ENCODE results near the gene MACROD1. TPM values are rescaled to one million over a fixed set of nuclear protein-coding genes. Genes with fewer than 3 reads are reported as not detected.

MACROD1 gene
- total RNA-seq, 1 donor from 2014 or later, result 20.6 TPM

- no peak for DNase-seq (ENCODE audit: low spot score)
- Mint-ChIP-seq H3K9me3 (ENCODE audit: low read depth) (no peaks in the 10 kb centered on the region), H3K4me3 (ENCODE audit: unreplicated experiment) (no peak overlapping the region), H3K4me1 (ENCODE audit: low read depth) (peaks cover 3% of the 10 kb centered on the region), H3K27ac (ENCODE audit: unreplicated experiment) (no peak overlapping the region), H3K36me3 (ENCODE audit: low read depth) (no peaks in the 10 kb centered on the region), H3K27me3 (ENCODE audit: low read depth) (peaks cover 2% of the 10 kb centered on the region)
- TF ChIP-seq, protein P1, sequence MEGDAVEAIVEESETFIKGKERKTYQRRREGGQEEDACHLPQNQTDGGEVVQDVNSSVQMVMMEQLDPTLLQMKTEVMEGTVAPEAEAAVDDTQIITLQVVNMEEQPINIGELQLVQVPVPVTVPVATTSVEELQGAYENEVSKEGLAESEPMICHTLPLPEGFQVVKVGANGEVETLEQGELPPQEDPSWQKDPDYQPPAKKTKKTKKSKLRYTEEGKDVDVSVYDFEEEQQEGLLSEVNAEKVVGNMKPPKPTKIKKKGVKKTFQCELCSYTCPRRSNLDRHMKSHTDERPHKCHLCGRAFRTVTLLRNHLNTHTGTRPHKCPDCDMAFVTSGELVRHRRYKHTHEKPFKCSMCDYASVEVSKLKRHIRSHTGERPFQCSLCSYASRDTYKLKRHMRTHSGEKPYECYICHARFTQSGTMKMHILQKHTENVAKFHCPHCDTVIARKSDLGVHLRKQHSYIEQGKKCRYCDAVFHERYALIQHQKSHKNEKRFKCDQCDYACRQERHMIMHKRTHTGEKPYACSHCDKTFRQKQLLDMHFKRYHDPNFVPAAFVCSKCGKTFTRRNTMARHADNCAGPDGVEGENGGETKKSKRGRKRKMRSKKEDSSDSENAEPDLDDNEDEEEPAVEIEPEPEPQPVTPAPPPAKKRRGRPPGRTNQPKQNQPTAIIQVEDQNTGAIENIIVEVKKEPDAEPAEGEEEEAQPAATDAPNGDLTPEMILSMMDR (IDR thresholded peaks at IDR 0.05), result no peak
These were observed 108.0 kb downstream of the MACROD1 start for GRCh38 chr11:64057890-64058289.

GRCh38 chr11:64056861-64057260 lies 109.1 kb downstream of the MACROD1 start:
- DNase-seq (ENCODE audit: low spot score), result no peak
- H3K27me3 Mint-ChIP-seq (ENCODE audit: low read depth), result peaks cover 2% of the 10 kb centered on the region
- H3K36me3 Mint-ChIP-seq (ENCODE audit: low read depth), result no peaks in the 10 kb centered on the region
- peaks cover 3% of the 10 kb centered on the region for H3K4me1 Mint-ChIP-seq (ENCODE audit: low read depth)
- no peak overlapping the region for H3K27ac Mint-ChIP-seq (ENCODE audit: unreplicated experiment)
- no peaks in the 10 kb centered on the region for H3K9me3 Mint-ChIP-seq (ENCODE audit: low read depth)
- TF ChIP-seq, protein P1 (IDR thresholded peaks at IDR 0.05), result no peak
- no peak overlapping the region for H3K4me3 Mint-ChIP-seq (ENCODE audit: unreplicated experiment)

- Mint-ChIP-seq H3K36me3 (ENCODE audit: low read depth) (no peaks in the 10 kb centered on the region), H3K27ac (ENCODE audit: unreplicated experiment) (no peak overlapping the region), H3K4me3 (ENCODE audit: unreplicated experiment) (no peak overlapping the region), H3K4me1 (ENCODE audit: low read depth) (peaks cover 3% of the 10 kb centered on the region), H3K27me3 (ENCODE audit: low read depth) (peaks cover 2% of the 10 kb centered on the region), H3K9me3 (ENCODE audit: low read depth) (no peaks in the 10 kb centered on the region)
- TF ChIP-seq, protein P1 (IDR thresholded peaks at IDR 0.05), result no peak
- no peak for DNase-seq (ENCODE audit: low spot score)
These were observed 109.6 kb downstream of the MACROD1 start for GRCh38 chr11:64056213-64056785.

DNA sequence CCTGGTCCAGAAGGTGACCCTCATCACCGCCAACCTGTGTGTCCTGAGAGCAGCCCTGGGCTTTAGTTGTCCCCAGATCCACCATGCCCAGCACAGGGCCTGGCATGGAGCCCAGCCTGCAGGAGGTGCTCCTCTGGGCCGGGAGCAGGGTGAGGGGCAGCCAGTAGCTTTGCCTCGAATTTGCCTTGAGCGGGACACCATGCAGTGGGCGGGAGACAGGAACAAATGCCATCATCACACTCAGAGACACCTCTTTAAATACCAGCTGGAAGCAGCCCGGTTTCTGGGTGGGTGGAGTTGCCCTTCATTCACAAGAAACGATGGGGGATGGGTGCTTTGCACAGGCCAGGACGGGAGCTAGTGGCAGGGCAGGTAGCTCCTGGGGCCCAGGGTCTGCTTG lies 110.8 kb downstream of the MACROD1 start:
- no peaks in the 10 kb centered on the region for H3K36me3 Mint-ChIP-seq (ENCODE audit: low read depth)
- no peak overlapping the region for H3K4me3 Mint-ChIP-seq (ENCODE audit: unreplicated experiment)
- H3K27ac Mint-ChIP-seq (ENCODE audit: unreplicated experiment), result no peak overlapping the region
- no peaks in the 10 kb centered on the region for H3K4me1 Mint-ChIP-seq (ENCODE audit: low read depth)
- no peaks in the 10 kb centered on the region for H3K9me3 Mint-ChIP-seq (ENCODE audit: low read depth)
- peaks cover 2% of the 10 kb centered on the region for H3K27me3 Mint-ChIP-seq (ENCODE audit: low read depth)
- TF ChIP-seq, protein P1 (IDR thresholded peaks at IDR 0.05), result no peak
- DNase-seq (ENCODE audit: low spot score), result no peak

DNA sequence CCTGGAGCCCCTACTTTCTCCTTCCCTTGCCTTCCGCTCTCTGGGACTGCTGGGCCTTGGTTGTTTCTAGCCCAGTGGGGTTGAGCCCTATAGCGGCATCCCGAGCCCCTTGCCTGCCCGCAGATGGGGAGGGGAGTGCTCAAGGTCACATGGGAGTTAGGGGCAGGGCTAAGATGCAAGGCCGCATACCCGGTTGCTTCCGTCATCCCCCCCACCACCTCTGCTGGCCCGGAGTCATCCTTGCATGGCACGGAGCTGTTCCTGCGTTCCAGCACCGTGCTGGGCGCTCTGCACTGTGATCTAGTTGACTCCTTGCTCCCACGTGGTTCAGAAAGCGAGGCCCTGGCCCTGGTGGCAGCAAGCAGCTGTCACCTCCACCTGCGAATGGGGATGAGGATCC lies 112.2 kb downstream of the MACROD1 start:
- Mint-ChIP-seq H3K27ac (ENCODE audit: unreplicated experiment) (no peak overlapping the region), H3K27me3 (ENCODE audit: low read depth) (peaks cover 2% of the 10 kb centered on the region), H3K4me3 (ENCODE audit: unreplicated experiment) (no peak overlapping the region), H3K9me3 (ENCODE audit: low read depth) (no peaks in the 10 kb centered on the region), H3K36me3 (ENCODE audit: low read depth) (no peaks in the 10 kb centered on the region), H3K4me1 (ENCODE audit: low read depth) (no peaks in the 10 kb centered on the region)
- TF ChIP-seq, protein P1 (IDR thresholded peaks at IDR 0.05), result no peak
- no peak for DNase-seq (ENCODE audit: low spot score)

All from chondrocyte (in vitro differentiated cells).